Transverse colon (tissue), 4 donors: ENCODE measurements around the gene CCL1.

Experiments
- CTCF ChIP-seq, 5 experiments: fragments of 200-600 bp in 3 of 5; fragments of 450-650 bp in 2 of 5; sonication (generic) in 3 of 5; IDR thresholded peaks; 1 replicate in 2 of 5; 2 replicates in 3 of 5; pipeline ENCODE4 v1.5.1; 2016 to 2017; ENCODE audit warnings: antibody characterized with exemption in 5 of 5, inconsistent platforms in 3 of 5, mild to moderate bottlenecking in 2 of 5, moderate library complexity in 1 of 5
- EP300 ChIP-seq: sonication (generic); formaldehyde crosslinking; IDR thresholded peaks from one replicate; pipeline ENCODE4 v1.6.1; 2017; ENCODE audit warnings: antibody characterized with exemption, low read depth
- POLR2A ChIP-seq: fragments of 450-650 bp; IDR thresholded peaks from one replicate; pipeline ENCODE4 v1.6.1; 2016; ENCODE audit warnings: antibody characterized with exemption, mild to moderate bottlenecking, moderate library complexity
- POLR2AphosphoS5 ChIP-seq, 3 donors: sonication (generic); formaldehyde crosslinking; IDR thresholded peaks; one replicate each; pipeline ENCODE4 v1.6.1; 2016; ENCODE audit warnings: antibody characterized with exemption in 3 of 3

- TF ChIP-seq CTCF (IDR thresholded peaks at IDR 0.05) (no peak), POLR2A (no peak), POLR2AphosphoS5 (IDR thresholded peaks at IDR 0.05) (no peak), EP300 (no peak)
Observed at GRCh38 chr17:34384822-34385605, 22.0 kb upstream of the CCL1 start.
